CD4-positive, alpha-beta T cell (primary cell): Measurements from ENCODE around the gene AXIN2. TPM values are rescaled to one million over a fixed set of nuclear protein-coding genes. Genes with fewer than 3 reads are reported as not detected.
A peak's percentile ranks its signal among the peaks of the same experiment; 100 is the strongest.

ENCODE experiments used
- ATAC-seq: fragments of 200-7000 bp; cut with Tn5 transposase; one replicate; pipeline ENCODE4 v1.10.0; 2022; ENCODE audit warnings: mild to moderate bottlenecking; ENCODE audit not compliant: poor library complexity
- CTCF ChIA-PET: fragments of 350-600 bp; sonication (Branson Sonifier 250); formaldehyde crosslinking; loops from one replicate; lab custom pipeline; 2021; ENCODE audit warnings: antibody characterized with exemption, inconsistent platforms; lab: Charles Lee
- POLR2A ChIA-PET: fragments of 350-600 bp; sonication (Branson Sonifier 250); formaldehyde crosslinking; loops from one replicate; lab custom pipeline; 2021; ENCODE audit warnings: antibody characterized with exemption, inconsistent platforms; lab: Charles Lee
- DNase-seq, 14 experiments: peaks; one replicate each; pipeline ENCODE4 v3.0.0-alpha.2; 2013 to 2020; ENCODE audit warnings: mixed read lengths in 2 of 14
- H3K27ac ChIP-seq, 2 donors: one replicate each; pipeline versions ENCODE4 v1.5.1 to v1.7.0; 2013; ENCODE audit warnings: low read length in 2 of 2, low read depth in 1 of 2, mild to moderate bottlenecking in 1 of 2
- H3K27me3 ChIP-seq, 2 experiments: 1 replicate in 1 of 2; 2 replicates in 1 of 2; pipeline versions ENCODE4 v1.6.1 to v1.7.0; 2013; ENCODE audit warnings: low read length in 2 of 2, control low read depth in 1 of 2, mild to moderate bottlenecking in 1 of 2, moderate library complexity in 1 of 2; ENCODE audit not compliant: insufficient read depth in 2 of 2, control insufficient read depth in 1 of 2
- H3K36me3 ChIP-seq: one replicate; pipeline ENCODE4 v1.6.1; 2013; ENCODE audit warnings: low read length, control low read depth; ENCODE audit not compliant: insufficient read depth
- H3K4me1 ChIP-seq: one replicate; pipeline ENCODE4 v1.6.1; 2013; ENCODE audit warnings: low read length, control low read depth; ENCODE audit not compliant: insufficient read depth
- H3K4me3 ChIP-seq: one replicate; pipeline ENCODE4 v1.5.1; 2013; ENCODE audit warnings: mild to moderate bottlenecking, low read length, moderate library complexity
- H3K9me3 ChIP-seq, 2 experiments: 1 replicate in 1 of 2; 2 replicates in 1 of 2; pipeline versions ENCODE4 v1.6.1 to v1.7.0; 2013; ENCODE audit warnings: low read length in 2 of 2, mild to moderate bottlenecking in 2 of 2, control low read depth in 1 of 2, moderate library complexity in 1 of 2; ENCODE audit not compliant: control insufficient read depth in 1 of 2, insufficient read depth in 1 of 2
- H3K27ac Mint-ChIP-seq: one replicate; pipeline ENCODE4 v1.8.0; 2020; ENCODE audit warnings: mixed read lengths
- H3K27me3 Mint-ChIP-seq: one replicate; pipeline ENCODE4 v1.8.0; 2021; ENCODE audit warnings: mixed read lengths
- H3K36me3 Mint-ChIP-seq: one replicate; pipeline ENCODE4 v1.8.0; 2021; ENCODE audit warnings: low read depth, mixed read lengths
- H3K4me1 Mint-ChIP-seq: one replicate; pipeline ENCODE4 v1.8.0; 2021; ENCODE audit warnings: low read depth, mixed read lengths
- H3K4me3 Mint-ChIP-seq: one replicate; pipeline ENCODE4 v1.8.0; 2020; ENCODE audit warnings: mild to moderate bottlenecking, mixed read lengths
- H3K9me3 Mint-ChIP-seq: one replicate; pipeline ENCODE4 v1.8.0; 2020; ENCODE audit warnings: mixed read lengths
- intact Hi-C, 2 experiments: fragments of 100-400 bp; cut with DNase I in 1 of 2; cut with micrococcal nuclease in 1 of 2; formaldehyde crosslinking; loops; one replicate each; pipeline versions ENCODE4 v1.15.1 to v1.9.0; 2023 to 2025; cut with DNase I, micrococcal nuclease
- total RNA-seq, 174 experiments: library from RNA in 2 of 174; stranded (reverse) in 2 of 174; gene quantifications; one replicate each; pipeline ENCODE4 v1.2.3 and lab custom pipeline; 2021 to 2026
- TF ChIP-seq, protein P1 (sequence below): fragments of 200-600 bp; IDR thresholded peaks from one replicate; pipeline ENCODE4 v1.8.0; 2022; ENCODE audit warnings: antibody characterized with exemption, mild to moderate bottlenecking

The AXIN2 gene
- total RNA-seq, 2 experiments from 2014 or later = 47.9 to 49.8 TPM

DNA sequence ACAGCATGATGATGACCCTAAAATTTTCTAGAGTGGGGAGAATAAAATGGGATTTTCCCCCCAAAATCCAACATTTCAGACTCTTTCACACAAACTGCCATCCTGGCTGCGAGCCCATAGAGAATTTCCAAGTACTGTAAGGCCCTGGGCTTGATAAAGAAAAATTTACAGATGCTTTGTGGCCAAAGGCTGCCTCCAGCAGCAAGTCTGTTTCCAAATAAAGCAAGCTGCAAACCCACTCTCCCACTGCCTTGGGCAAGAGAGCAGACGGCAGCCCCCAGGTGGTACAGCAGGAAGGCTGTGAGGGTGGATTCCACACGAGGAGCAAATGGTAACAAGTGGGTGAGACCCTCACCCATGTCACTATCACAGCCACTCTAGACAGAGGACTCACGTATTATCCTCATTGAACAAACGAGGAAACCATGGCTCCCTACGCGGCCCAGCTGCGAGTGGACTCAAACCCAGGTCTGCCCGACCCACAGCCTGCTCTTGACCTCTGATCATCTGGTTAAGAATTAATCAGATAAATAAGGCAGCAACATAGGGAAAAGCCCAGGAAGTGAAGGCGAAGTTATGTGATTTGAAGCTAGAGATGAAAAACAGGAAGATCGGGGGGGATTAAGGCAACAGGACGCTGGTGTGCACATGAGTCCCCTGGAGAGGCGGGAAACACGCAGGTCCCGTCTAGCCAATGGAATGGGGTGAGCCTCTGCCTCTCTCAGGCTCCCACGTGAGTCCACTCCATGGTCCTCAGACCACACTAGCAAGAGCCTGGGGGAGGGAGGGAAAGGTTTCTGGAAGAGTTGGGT lies 37.4 kb downstream of the AXIN2 start:
- DNase-seq (peak in 3 of 14 experiments; percentile 8 to 28 (median 27)), ATAC-seq (peak; percentile 13)
- TF ChIP-seq, protein P1, sequence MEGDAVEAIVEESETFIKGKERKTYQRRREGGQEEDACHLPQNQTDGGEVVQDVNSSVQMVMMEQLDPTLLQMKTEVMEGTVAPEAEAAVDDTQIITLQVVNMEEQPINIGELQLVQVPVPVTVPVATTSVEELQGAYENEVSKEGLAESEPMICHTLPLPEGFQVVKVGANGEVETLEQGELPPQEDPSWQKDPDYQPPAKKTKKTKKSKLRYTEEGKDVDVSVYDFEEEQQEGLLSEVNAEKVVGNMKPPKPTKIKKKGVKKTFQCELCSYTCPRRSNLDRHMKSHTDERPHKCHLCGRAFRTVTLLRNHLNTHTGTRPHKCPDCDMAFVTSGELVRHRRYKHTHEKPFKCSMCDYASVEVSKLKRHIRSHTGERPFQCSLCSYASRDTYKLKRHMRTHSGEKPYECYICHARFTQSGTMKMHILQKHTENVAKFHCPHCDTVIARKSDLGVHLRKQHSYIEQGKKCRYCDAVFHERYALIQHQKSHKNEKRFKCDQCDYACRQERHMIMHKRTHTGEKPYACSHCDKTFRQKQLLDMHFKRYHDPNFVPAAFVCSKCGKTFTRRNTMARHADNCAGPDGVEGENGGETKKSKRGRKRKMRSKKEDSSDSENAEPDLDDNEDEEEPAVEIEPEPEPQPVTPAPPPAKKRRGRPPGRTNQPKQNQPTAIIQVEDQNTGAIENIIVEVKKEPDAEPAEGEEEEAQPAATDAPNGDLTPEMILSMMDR = no peak
- Mint-ChIP-seq H3K9me3 (no peaks in the 10 kb centered on the region), H3K36me3 (peaks cover 14% of the 10 kb centered on the region), H3K4me1 (peaks cover 49% of the 10 kb centered on the region), H3K27me3 (no peaks in the 10 kb centered on the region), H3K27ac (peak overlapping the region; percentile 86), H3K4me3 (peak overlapping the region; percentile 26)
- intact Hi-C loops = loop anchor here (1.0 to 2.0 kb wide), 2 partner anchors 32 to 35 kb away; no protein-coding TSS in a partner anchor
- H3K27ac ChIP-seq = peak overlapping the region; percentile 16 to 36
- ChIA-PET POLR2A (interaction anchor here (0.8 to 1.6 kb wide), 3 partner anchors 15 to 219 kb away, joined by 3 to 5 read pairs (median 3); no protein-coding TSS in a partner anchor), CTCF (interaction anchor here (1.0 kb wide), 1 partner anchor 33 kb away, joined by 3 read pairs; no protein-coding TSS in a partner anchor)
- H3K36me3 ChIP-seq = peaks cover under 1% of the 10 kb centered on the region
- no peaks in the 10 kb centered on the region for H3K9me3 ChIP-seq
- no peaks in the 10 kb centered on the region for H3K27me3 ChIP-seq
- peaks cover 32% of the 10 kb centered on the region for H3K4me1 ChIP-seq
- H3K4me3 ChIP-seq = no peak overlapping the region

DNA sequence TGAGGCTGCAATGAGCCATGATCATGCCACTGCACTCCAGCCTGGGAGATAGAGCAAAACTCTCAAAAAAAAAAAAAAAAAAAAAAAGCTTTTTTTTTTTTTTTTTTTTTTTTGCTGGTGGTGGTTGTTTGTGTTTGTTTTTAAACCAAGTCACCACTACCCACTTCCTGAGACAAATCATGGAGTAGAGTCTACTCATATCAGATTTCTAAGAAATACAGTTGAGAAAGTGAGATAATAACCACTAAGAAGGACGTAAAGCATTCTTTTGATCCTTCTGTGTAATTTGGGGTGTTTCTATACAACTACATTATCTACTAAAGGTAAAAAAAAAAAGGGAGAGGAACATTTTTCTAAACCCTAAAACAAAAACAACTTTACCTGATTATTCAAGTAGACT lies 38.0 kb downstream of the AXIN2 start:
- H3K36me3 Mint-ChIP-seq = peaks cover 8% of the 10 kb centered on the region
- CTCF ChIA-PET = no interaction called here
- DNase-seq (peak in 3 of 14 experiments; percentile 74 to 85 (median 83)), ATAC-seq (peak; percentile 92)
- H3K4me3 Mint-ChIP-seq = peak overlapping the region; percentile 68
- TF ChIP-seq, protein P1 = no peak
- H3K9me3 Mint-ChIP-seq = no peaks in the 10 kb centered on the region
- POLR2A ChIA-PET = interaction anchor here (0.6 to 1.6 kb wide), 4 partner anchors 15 to 219 kb away, joined by 3 to 5 read pairs (median 3); no protein-coding TSS in a partner anchor
- Histone ChIP-seq H3K36me3 (no peaks in the 10 kb centered on the region), H3K9me3 (no peaks in the 10 kb centered on the region), H3K27me3 (no peaks in the 10 kb centered on the region), H3K4me1 (peaks cover 32% of the 10 kb centered on the region), H3K4me3 (no peak overlapping the region), H3K27ac (peak overlapping the region; percentile 16 to 36)
- H3K4me1 Mint-ChIP-seq = peaks cover 49% of the 10 kb centered on the region
- intact Hi-C loops = loop anchor here (1.0 to 2.0 kb wide), 2 partner anchors 33 to 35 kb away; no protein-coding TSS in a partner anchor
- H3K27ac Mint-ChIP-seq = peak overlapping the region; percentile 86
- H3K27me3 Mint-ChIP-seq = no peaks in the 10 kb centered on the region

DNA sequence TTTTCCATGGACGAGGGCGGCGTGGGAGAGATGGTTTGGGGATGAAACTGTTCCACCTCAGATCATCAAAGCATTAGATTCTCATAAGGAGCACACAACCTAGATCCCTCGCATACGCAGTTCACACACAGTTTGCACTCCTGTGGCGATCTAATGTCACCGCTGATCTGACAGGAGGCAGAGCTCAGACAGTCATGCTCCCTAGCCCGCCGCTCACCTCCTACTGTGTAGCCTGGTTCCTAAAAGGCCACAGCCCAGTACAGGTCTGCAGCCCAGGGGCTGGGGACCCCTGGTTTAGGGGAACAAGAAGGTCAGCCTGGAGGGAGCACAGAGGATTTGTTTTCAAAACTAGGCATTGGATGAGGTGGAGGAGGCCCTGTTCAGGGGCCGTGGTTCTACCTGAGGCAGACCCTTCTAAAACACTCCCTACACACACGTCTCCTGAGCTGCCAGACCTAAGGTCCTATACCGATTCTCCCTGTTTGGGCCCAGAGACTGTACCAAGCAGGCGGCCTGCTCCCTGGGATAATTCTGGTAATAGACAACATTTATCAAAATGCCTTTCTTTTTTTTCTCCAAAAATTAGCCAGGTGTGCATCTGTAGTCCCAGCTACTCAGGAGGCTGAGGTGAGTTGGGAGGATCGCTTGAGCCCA lies 38.6 kb downstream of the AXIN2 start:
- peak overlapping the region in 1 of 2 donors; percentile 10 for H3K27ac ChIP-seq

More for the DNA sequence above, 38.6 kb downstream of the AXIN2 start:
- Histone ChIP-seq H3K9me3 (no peaks in the 10 kb centered on the region), H3K27me3 (no peaks in the 10 kb centered on the region), H3K4me3 (no peak overlapping the region), H3K36me3 (no peaks in the 10 kb centered on the region), H3K4me1 (peaks cover 32% of the 10 kb centered on the region)
- Mint-ChIP-seq H3K27me3 (no peaks in the 10 kb centered on the region), H3K27ac (peak overlapping the region; percentile 86), H3K4me3 (peak overlapping the region; percentile 68), H3K9me3 (no peaks in the 10 kb centered on the region), H3K36me3 (peaks cover 7% of the 10 kb centered on the region), H3K4me1 (peaks cover 49% of the 10 kb centered on the region)
- DNase-seq (peak in 3 of 14 experiments; percentile 15 to 22 (median 20)), ATAC-seq (no peak)
- intact Hi-C loops = loop anchor here (1.0 to 2.0 kb wide), 2 partner anchors 33 to 36 kb away; no protein-coding TSS in a partner anchor
- CTCF ChIA-PET = no interaction called here
- TF ChIP-seq, protein P1 = no peak
- POLR2A ChIA-PET = interaction anchor here (0.6 to 1.1 kb wide), 4 partner anchors 8 to 220 kb away, joined by 3 read pairs; no protein-coding TSS in a partner anchor
